Parathyroid adenoma (tissue), 2 donors: ENCODE measurements around the gene IFNLR1.
A peak's percentile ranks its signal among the peaks of the same experiment; 100 is the strongest.

ENCODE experiments used
- H2AFZ ChIP-seq: fragments of 300-600 bp; sonication (generic); one replicate; pipeline ENCODE4 v1.7.0; 2017; ENCODE audit warnings: antibody characterized with exemption, mild to moderate bottlenecking
- H3K27ac ChIP-seq: fragments of 300-600 bp; sonication (generic); one replicate; pipeline ENCODE4 v1.7.0; 2017
- H3K27me3 ChIP-seq: fragments of 300-600 bp; sonication (generic); one replicate; pipeline ENCODE4 v1.7.0; 2017; ENCODE audit warnings: low read length; ENCODE audit not compliant: control insufficient read depth, insufficient read depth
- H3K36me3 ChIP-seq: fragments of 300-600 bp; sonication (generic); one replicate; pipeline ENCODE4 v1.7.0; 2017; ENCODE audit warnings: low read length; ENCODE audit not compliant: control insufficient read depth, insufficient read depth
- H3K4me1 ChIP-seq: fragments of 300-600 bp; sonication (generic); one replicate; pipeline ENCODE4 v1.7.0; 2017; ENCODE audit warnings: control low read depth
- H3K4me2 ChIP-seq: fragments of 300-600 bp; sonication (generic); one replicate; pipeline ENCODE4 v1.7.0; 2017; ENCODE audit warnings: low read length
- H3K4me3 ChIP-seq: fragments of 300-600 bp; sonication (generic); one replicate; pipeline ENCODE4 v1.7.0; 2017; ENCODE audit warnings: low read depth, low read length
- H3K79me2 ChIP-seq: fragments of 300-600 bp; sonication (generic); one replicate; pipeline ENCODE4 v1.7.0; 2017; ENCODE audit warnings: control low read depth
- H3K9ac ChIP-seq: fragments of 300-600 bp; sonication (generic); one replicate; pipeline ENCODE4 v1.7.0; 2017; ENCODE audit warnings: mild to moderate bottlenecking
- H3K9me3 ChIP-seq: fragments of 300-600 bp; sonication (generic); one replicate; pipeline ENCODE4 v1.7.0; 2017; ENCODE audit warnings: low read length; ENCODE audit not compliant: control insufficient read depth
- TF ChIP-seq, protein P1 (sequence below): fragments of 300-600 bp; sonication (generic); IDR thresholded peaks from one replicate; pipeline ENCODE4 v1.7.0; 2017; ENCODE audit warnings: antibody characterized with exemption, mild to moderate bottlenecking
- donor health status: primary hyperparathyroidism.

IFNLR1 gene

DNA sequence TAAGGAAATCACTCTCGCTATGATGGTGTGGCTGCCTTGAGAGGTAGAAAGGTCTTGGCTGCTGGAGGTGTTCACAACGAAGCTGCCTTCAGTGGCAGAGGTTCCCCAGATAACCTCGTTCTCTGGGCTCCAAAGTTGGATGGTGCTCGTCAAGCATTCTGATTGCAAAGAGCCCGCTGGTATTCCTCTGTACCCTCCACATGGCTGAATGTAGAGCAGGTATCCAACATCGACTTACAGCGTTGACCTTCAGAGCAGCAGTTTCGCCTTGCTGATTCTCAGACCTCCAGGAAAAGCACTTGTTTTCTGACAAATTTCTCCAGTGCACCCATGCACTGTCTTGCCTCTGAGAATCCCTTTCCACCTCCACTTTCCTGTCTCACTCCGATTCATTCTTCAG lies 39.9 kb downstream of the IFNLR1 start:
- no peaks in the 10 kb centered on the region for H3K27me3 ChIP-seq
- no peak overlapping the region for H3K9ac ChIP-seq
- no peak overlapping the region for H3K27ac ChIP-seq
- no peak overlapping the region for H3K4me2 ChIP-seq
- TF ChIP-seq, protein P1, sequence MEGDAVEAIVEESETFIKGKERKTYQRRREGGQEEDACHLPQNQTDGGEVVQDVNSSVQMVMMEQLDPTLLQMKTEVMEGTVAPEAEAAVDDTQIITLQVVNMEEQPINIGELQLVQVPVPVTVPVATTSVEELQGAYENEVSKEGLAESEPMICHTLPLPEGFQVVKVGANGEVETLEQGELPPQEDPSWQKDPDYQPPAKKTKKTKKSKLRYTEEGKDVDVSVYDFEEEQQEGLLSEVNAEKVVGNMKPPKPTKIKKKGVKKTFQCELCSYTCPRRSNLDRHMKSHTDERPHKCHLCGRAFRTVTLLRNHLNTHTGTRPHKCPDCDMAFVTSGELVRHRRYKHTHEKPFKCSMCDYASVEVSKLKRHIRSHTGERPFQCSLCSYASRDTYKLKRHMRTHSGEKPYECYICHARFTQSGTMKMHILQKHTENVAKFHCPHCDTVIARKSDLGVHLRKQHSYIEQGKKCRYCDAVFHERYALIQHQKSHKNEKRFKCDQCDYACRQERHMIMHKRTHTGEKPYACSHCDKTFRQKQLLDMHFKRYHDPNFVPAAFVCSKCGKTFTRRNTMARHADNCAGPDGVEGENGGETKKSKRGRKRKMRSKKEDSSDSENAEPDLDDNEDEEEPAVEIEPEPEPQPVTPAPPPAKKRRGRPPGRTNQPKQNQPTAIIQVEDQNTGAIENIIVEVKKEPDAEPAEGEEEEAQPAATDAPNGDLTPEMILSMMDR: no peak
- no peaks in the 10 kb centered on the region for H3K36me3 ChIP-seq
- H3K79me2 ChIP-seq: no peaks in the 10 kb centered on the region
- no peak overlapping the region for H2AFZ ChIP-seq
- no peak overlapping the region for H3K4me3 ChIP-seq
- no peaks in the 10 kb centered on the region for H3K4me1 ChIP-seq
- H3K9me3 ChIP-seq: no peaks in the 10 kb centered on the region

DNA sequence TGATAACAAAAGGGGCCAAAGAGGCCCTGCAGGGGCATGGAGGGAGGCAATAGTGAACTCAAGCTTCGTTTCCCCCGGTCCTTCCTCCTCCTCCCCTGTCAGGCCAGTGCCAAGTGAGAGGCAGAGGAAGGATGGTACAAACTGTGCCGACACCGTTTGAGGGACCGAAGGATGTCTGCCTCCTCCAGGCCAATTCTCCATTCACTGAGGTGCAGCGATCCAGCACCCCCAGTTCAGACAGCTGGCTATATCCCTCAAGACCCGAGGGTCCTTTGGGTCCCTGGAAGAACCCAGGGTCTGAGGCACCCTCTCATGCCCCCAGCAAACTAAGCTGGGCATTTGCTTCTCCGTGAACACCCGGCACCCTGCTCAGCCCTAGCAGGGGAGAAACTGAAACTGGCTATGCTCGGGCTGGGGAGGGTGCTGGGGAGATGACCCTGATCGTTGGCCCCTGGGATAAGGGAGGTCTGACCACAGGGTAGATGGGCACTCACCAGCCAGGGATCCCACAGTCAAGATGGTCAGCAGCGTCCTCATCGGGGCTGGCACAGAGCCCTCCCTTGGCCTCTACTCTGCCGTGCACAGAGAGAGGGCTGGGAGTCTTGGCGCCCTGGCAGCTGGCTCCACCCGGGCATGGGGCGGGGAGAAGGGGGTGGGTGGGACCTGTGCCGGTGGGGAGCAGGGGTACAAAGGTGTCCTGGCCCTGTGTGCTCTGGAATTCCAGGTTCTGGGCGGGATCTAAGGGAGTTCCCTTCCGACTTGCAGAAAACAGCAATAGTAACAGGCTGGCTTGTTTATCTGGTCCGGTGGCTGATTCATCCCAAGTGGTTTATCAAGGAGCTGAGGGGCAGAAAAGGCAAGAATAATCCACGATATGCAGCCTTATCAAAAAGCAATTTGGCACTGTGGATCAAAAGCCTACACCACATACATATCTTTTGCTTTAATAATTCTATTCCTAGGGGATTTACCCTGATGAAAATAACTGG lies 44.2 kb downstream of the IFNLR1 start, which contains the start of gene IL22RA1:
IL22RA1 (minus strand) TSS at position 595 of the 989 bp plus-strand sequence; CDS start at position 537, 58 bp downstream.
- TF ChIP-seq, protein P1: no peak
- no peaks in the 10 kb centered on the region for H3K27me3 ChIP-seq
- H3K79me2 ChIP-seq: no peaks in the 10 kb centered on the region
- H3K27ac ChIP-seq: no peak within 1 kb of the TSS
- H3K4me3 ChIP-seq: no peak within 1 kb of the TSS
- peak within 1 kb of the TSS; percentile 25 for H2AFZ ChIP-seq
- no peaks in the 10 kb centered on the region for H3K9me3 ChIP-seq
- no peaks in the 10 kb centered on the region for H3K36me3 ChIP-seq
- no peaks in the 10 kb centered on the region for H3K4me1 ChIP-seq
- no peak within 1 kb of the TSS for H3K9ac ChIP-seq
- no peak within 1 kb of the TSS for H3K4me2 ChIP-seq

DNA sequence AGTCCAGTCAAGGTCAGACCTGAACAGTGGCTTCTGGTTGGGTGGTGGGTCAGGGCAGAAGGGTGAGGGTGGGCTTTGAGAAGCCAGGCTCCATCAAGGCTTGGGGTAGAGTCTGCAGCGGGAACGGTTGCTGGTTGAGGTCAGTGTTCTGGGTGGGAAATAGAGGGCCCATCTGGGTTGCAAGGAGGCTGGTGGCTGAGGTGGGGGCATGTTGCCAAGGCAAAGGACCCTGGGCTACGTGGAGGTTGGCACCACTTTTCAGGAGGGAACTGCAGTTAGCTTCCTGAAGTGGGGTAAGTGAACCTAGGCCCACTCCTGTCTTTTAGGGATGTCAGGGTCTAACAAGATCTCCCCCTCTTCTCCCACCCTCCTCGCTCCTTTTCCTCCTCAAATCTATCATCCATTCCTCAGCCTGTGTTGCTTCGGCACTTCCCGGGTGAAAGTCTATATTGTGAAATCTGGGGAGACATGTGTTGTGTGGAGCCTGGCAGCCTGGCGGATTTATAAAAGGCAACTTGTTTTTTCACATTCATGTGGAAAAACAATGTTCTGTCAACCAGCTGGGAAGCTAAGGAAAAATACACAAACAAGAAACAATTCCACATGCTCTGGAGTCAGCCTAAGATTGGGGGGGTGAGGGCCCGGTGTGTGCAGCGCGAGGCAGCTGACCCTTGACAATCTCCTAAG lies 45.6 kb downstream of the IFNLR1 start:
- Histone ChIP-seq H3K9me3 (no peaks in the 10 kb centered on the region), H3K36me3 (no peaks in the 10 kb centered on the region), H3K4me2 (no peak overlapping the region), H3K79me2 (no peaks in the 10 kb centered on the region), H3K27ac (no peak overlapping the region), H3K4me1 (no peaks in the 10 kb centered on the region), H2AFZ (no peak overlapping the region), H3K4me3 (no peak overlapping the region), H3K27me3 (no peaks in the 10 kb centered on the region), H3K9ac (no peak overlapping the region)
- TF ChIP-seq, protein P1: no peak

DNA sequence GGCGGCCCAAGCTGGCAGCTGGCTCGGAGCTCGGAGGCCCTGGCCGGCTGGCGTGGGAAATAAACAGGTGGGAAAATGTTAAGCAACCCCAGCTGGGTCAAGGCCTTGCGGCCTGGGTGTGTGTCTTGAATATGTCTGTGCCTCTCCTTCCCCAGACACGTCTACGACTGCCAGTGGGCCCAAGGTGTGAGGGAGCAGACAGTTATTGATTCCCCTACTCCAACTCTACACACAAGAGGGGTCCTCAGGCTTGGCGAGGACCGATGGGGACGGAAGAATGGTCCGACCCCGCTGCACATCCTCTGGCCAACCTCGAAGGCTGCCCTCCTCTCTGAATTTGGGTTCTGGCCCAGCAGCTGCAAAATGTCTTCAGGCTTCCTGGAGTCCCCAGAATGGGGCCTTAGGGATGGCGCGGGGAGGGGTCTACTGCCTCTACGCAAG lies 46.3 kb downstream of the IFNLR1 start:
- H3K4me3 ChIP-seq: no peak overlapping the region
- H3K4me1 ChIP-seq: no peaks in the 10 kb centered on the region
- TF ChIP-seq, protein P1: no peak
- no peak overlapping the region for H3K27ac ChIP-seq
- no peak overlapping the region for H3K4me2 ChIP-seq
- no peak overlapping the region for H2AFZ ChIP-seq
- no peaks in the 10 kb centered on the region for H3K36me3 ChIP-seq
- H3K27me3 ChIP-seq: no peaks in the 10 kb centered on the region
- H3K9me3 ChIP-seq: no peaks in the 10 kb centered on the region
- no peaks in the 10 kb centered on the region for H3K79me2 ChIP-seq
- no peak overlapping the region for H3K9ac ChIP-seq
